H1 (cell line): ENCODE data around the gene ICA1. TPM values are rescaled to one million over a fixed set of nuclear protein-coding genes. Genes with fewer than 3 reads are reported as not detected.
A peak's percentile ranks its signal among the peaks of the same experiment; 100 is the strongest.

Experiments
- CTCF ChIA-PET: fragments of 300-600 bp; sonication (Branson Sonifier 250); formaldehyde crosslinking; loops from one replicate; lab custom pipeline; 2021; ENCODE audit not compliant: partially characterized antibody; lab: Charles Lee
- POLR2A ChIA-PET: fragments of 300-600 bp; sonication (Branson Sonifier 250); formaldehyde crosslinking; loops from one replicate; lab custom pipeline; 2021; ENCODE audit warnings: inconsistent platforms; ENCODE audit not compliant: partially characterized antibody; lab: Charles Lee
- DNase-seq, 2 experiments: peaks; one replicate each; pipeline versions ENCODE4 v3.0.0 to v3.0.0-alpha.2; 2010 to 2022; ENCODE audit warnings: low spot score in 2 of 2, low read depth in 1 of 2, mixed read lengths in 1 of 2
- FAIRE-seq: peaks from 2 replicates; lab custom pipeline; 2011; peaks lifted over from hg19 to GRCh38; lab: Jason Lieb, UNC
- H2AFZ ChIP-seq: 2 replicates; pipeline ENCODE4 v1.8.1; 2012; ENCODE audit warnings: low read length, inconsistent platforms
- H2AK5ac ChIP-seq: 2 replicates; pipeline ENCODE4 v1.6.1; 2013; ENCODE audit warnings: low read depth, low read length
- H2BK120ac ChIP-seq: replicated peaks from 2 replicates; pipeline ENCODE3; 2013; ENCODE audit warnings: low read depth, low read length, inconsistent platforms
- H2BK12ac ChIP-seq: 2 replicates; pipeline ENCODE4 v1.6.1; 2013; ENCODE audit warnings: low read depth, low read length
- H2BK15ac ChIP-seq: 2 replicates; pipeline ENCODE4 v1.6.1; 2013; ENCODE audit warnings: low read length
- H2BK20ac ChIP-seq: 2 replicates; pipeline ENCODE4 v1.6.1; 2013; ENCODE audit warnings: low read length
- H2BK5ac ChIP-seq: 2 replicates; pipeline ENCODE4 v1.6.1; 2013; ENCODE audit warnings: low read depth, low read length
- H3K14ac ChIP-seq: 2 replicates; pipeline ENCODE4 v1.6.1; 2013; ENCODE audit warnings: inconsistent platforms; ENCODE audit not compliant: insufficient read length
- H3K18ac ChIP-seq: 2 replicates; pipeline ENCODE4 v1.6.1; 2013; ENCODE audit warnings: low read length; ENCODE audit errors: extremely low read depth
- H3K23ac ChIP-seq: 2 replicates; pipeline ENCODE4 v1.6.1; 2013; ENCODE audit warnings: inconsistent platforms; ENCODE audit not compliant: insufficient read length
- H3K23me2 ChIP-seq: 2 replicates; pipeline ENCODE4 v1.6.1; 2013; ENCODE audit warnings: low read depth, low read length
- H3K27ac ChIP-seq: 2 replicates; pipeline ENCODE4 v1.6.1; 2011; ENCODE audit warnings: low read depth, low read length, inconsistent platforms
- H3K27me3 ChIP-seq, 4 experiments: replicated peaks in 1 of 4; 1 replicate in 1 of 4; 2 replicates in 3 of 4; pipeline versions ENCODE4 v1.6.1 to v1.8.1; 2011 to 2013; ENCODE audit warnings: low read length in 3 of 4, mild to moderate bottlenecking in 3 of 4, inconsistent platforms in 2 of 4, mixed read lengths in 2 of 4, moderate library complexity in 1 of 4; ENCODE audit not compliant: control insufficient read depth in 3 of 4, insufficient read depth in 3 of 4; ENCODE audit errors: extremely low read depth in 1 of 4
- H3K36me3 ChIP-seq, 4 experiments: 2 replicates each; pipeline versions ENCODE4 v1.6.1 to v1.8.1; 2011 to 2013; ENCODE audit warnings: mild to moderate bottlenecking in 4 of 4, low read length in 3 of 4, moderate library complexity in 2 of 4, control low read depth in 1 of 4, inconsistent platforms in 1 of 4; ENCODE audit not compliant: insufficient read depth in 4 of 4, control insufficient read depth in 2 of 4
- H3K4ac ChIP-seq: replicated peaks from 2 replicates; pipeline ENCODE3; 2013; ENCODE audit warnings: low read length, low read depth, mixed read lengths, inconsistent platforms; ENCODE audit not compliant: insufficient read length
- H3K4me1 ChIP-seq, 4 experiments: replicated peaks in 1 of 4; 1 replicate in 1 of 4; 2 replicates in 3 of 4; pipeline versions ENCODE4 v1.6.1 to v1.8.1; 2011 to 2013; ENCODE audit warnings: low read length in 3 of 4, inconsistent platforms in 2 of 4, mixed read lengths in 1 of 4; ENCODE audit not compliant: insufficient read depth in 4 of 4, control insufficient read depth in 3 of 4
- H3K4me2 ChIP-seq, 2 experiments: 2 replicates each; pipeline versions ENCODE4 v1.6.1 to v1.8.1; 2011 to 2013; ENCODE audit warnings: low read depth in 2 of 2, low read length in 2 of 2, control low read depth in 1 of 2, inconsistent platforms in 1 of 2, mild to moderate bottlenecking in 1 of 2; ENCODE audit not compliant: insufficient read depth in 1 of 2
- H3K4me3 ChIP-seq, 4 experiments: fragments of 200-600, 300-600 bp in 1 of 4; sonication (generic), shearing (Covaris generic), sonication (Bioruptor Twin) in 1 of 4; 2 replicates each; pipeline versions ENCODE4 v1.5.1 to v1.8.1; 2011 to 2016; ENCODE audit warnings: low read length in 4 of 4, low read depth in 3 of 4, control low read depth in 2 of 4, inconsistent platforms in 2 of 4, mild to moderate bottlenecking in 2 of 4, mixed read lengths in 1 of 4, moderate library complexity in 1 of 4; ENCODE audit not compliant: insufficient read depth in 2 of 4; ENCODE audit errors: extremely low read depth in 1 of 4
- H3K56ac ChIP-seq: replicated peaks from 2 replicates; pipeline ENCODE3; 2013; ENCODE audit warnings: low read depth, mild to moderate bottlenecking, mixed read lengths, low read length, inconsistent platforms; ENCODE audit not compliant: insufficient read length
- H3K79me1 ChIP-seq: 2 replicates; pipeline ENCODE4 v1.6.1; 2013; ENCODE audit warnings: low read depth, low read length, control low read depth
- H3K79me2 ChIP-seq, 2 experiments: 2 replicates each; pipeline versions ENCODE4 v1.6.1 to v1.8.1; 2012 to 2013; ENCODE audit warnings: low read length in 2 of 2, mild to moderate bottlenecking in 2 of 2, inconsistent platforms in 1 of 2; ENCODE audit not compliant: insufficient read depth in 2 of 2, control insufficient read depth in 1 of 2
- H3K9ac ChIP-seq, 4 experiments: replicated peaks in 1 of 4; 1 replicate in 1 of 4; 2 replicates in 3 of 4; pipeline versions ENCODE4 v1.6.1 to v1.8.1; 2011 to 2013; ENCODE audit warnings: low read depth in 3 of 4, low read length in 3 of 4, control low read depth in 2 of 4, mild to moderate bottlenecking in 2 of 4, moderate library complexity in 2 of 4, inconsistent platforms in 1 of 4; ENCODE audit errors: extremely low read depth in 1 of 4
- H3K9me3 ChIP-seq, 2 experiments: 2 replicates each; pipeline versions ENCODE4 v1.6.1 to v1.8.1; 2012 to 2013; ENCODE audit warnings: mild to moderate bottlenecking in 2 of 2, moderate library complexity in 2 of 2, control low read depth in 1 of 2, inconsistent platforms in 1 of 2, low read depth in 1 of 2, low read length in 1 of 2, mixed read lengths in 1 of 2; ENCODE audit not compliant: insufficient read depth in 2 of 2
- H4K20me1 ChIP-seq, 2 experiments: replicated peaks in 1 of 2; 2 replicates each; pipeline versions ENCODE3 to v1.8.1; 2011 to 2013; ENCODE audit warnings: inconsistent platforms in 2 of 2, low read length in 2 of 2, mild to moderate bottlenecking in 1 of 2; ENCODE audit not compliant: insufficient read depth in 2 of 2, control insufficient read depth in 1 of 2
- H4K5ac ChIP-seq: 2 replicates; pipeline ENCODE4 v1.6.1; 2013; ENCODE audit warnings: low read length, low read depth, mixed read lengths, inconsistent platforms; ENCODE audit not compliant: insufficient read length
- H4K8ac ChIP-seq: 2 replicates; pipeline ENCODE4 v1.8.0; 2013; ENCODE audit warnings: mild to moderate bottlenecking, moderate library complexity, low read length, inconsistent platforms; ENCODE audit not compliant: insufficient read depth; ENCODE audit errors: extremely low read depth
- H4K91ac ChIP-seq: replicated peaks from 2 replicates; pipeline ENCODE3; 2013; ENCODE audit warnings: low read length, mixed read lengths, inconsistent platforms; ENCODE audit not compliant: insufficient read length
- BRCA1 ChIP-seq: IDR thresholded peaks from 2 replicates; pipeline ENCODE4 v1.6.1; 2012; ENCODE audit warnings: low read depth, low read length, improper control_type of control experiment
- CBX5 ChIP-seq: fragments of 300-800, 300-1000 bp; sonication (generic); IDR thresholded peaks from 2 replicates; pipeline ENCODE4 v1.7.1; 2016; ENCODE audit warnings: antibody characterized with exemption, low read length, low read depth
- EZH2 ChIP-seq: fragments of 200-600 bp; sonication (generic); IDR thresholded peaks from 2 replicates; pipeline ENCODE4 v1.7.1; 2012; ENCODE audit warnings: low read depth, mild to moderate bottlenecking, moderate library complexity, low read length, inconsistent platforms; ENCODE audit not compliant: severe bottlenecking
- GABPA ChIP-seq: IDR thresholded peaks from 2 replicates; pipeline ENCODE4 v1.6.1; 2011; ENCODE audit warnings: mild to moderate bottlenecking, low read length, moderate library complexity, borderline replicate concordance; ENCODE audit not compliant: insufficient read depth
- JUND ChIP-seq: IDR thresholded peaks from 2 replicates; pipeline ENCODE4 v1.6.1; 2011; ENCODE audit warnings: mild to moderate bottlenecking, improper control_type of control experiment, low read length
- KDM4A ChIP-seq: IDR thresholded peaks from one replicate; pipeline ENCODE4 v1.7.1; 2012; ENCODE audit warnings: low read depth, mild to moderate bottlenecking, moderate library complexity, low read length, inconsistent platforms; ENCODE audit not compliant: severe bottlenecking
- NANOG ChIP-seq: IDR thresholded peaks from 2 replicates; pipeline ENCODE4 v1.6.1; 2011; ENCODE audit warnings: low read length, low read depth, mild to moderate bottlenecking, inconsistent platforms; ENCODE audit not compliant: insufficient read depth, poor library complexity, severe bottlenecking
- SIRT6 ChIP-seq: IDR thresholded peaks from one replicate; pipeline ENCODE4 v1.7.1; 2012; ENCODE audit warnings: low read length, inconsistent platforms
- SP2 ChIP-seq: IDR thresholded peaks from 2 replicates; pipeline ENCODE4 v1.6.1; 2012; ENCODE audit warnings: mild to moderate bottlenecking, low read length, inconsistent platforms
- TBP ChIP-seq: IDR thresholded peaks from 2 replicates; pipeline ENCODE4 v1.6.1; 2011; ENCODE audit warnings: low read depth, low read length, improper control_type of control experiment
- TEAD4 ChIP-seq: IDR thresholded peaks from 2 replicates; pipeline ENCODE4 v1.6.1; 2012; ENCODE audit warnings: low read depth, low read length, inconsistent platforms, mixed read lengths
- USF2 ChIP-seq: IDR thresholded peaks from 2 replicates; pipeline ENCODE4 v1.6.1; 2011; ENCODE audit warnings: low read length, improper control_type of control experiment
- YY1 ChIP-seq: IDR thresholded peaks from 2 replicates; pipeline ENCODE4 v1.6.1; 2011; ENCODE audit warnings: low read depth, mild to moderate bottlenecking, low read length
- WGBS, 2 experiments: shearing (Covaris generic) in 1 of 2; methylation state at CpG; one replicate each; pipeline versions ENCODE4 v1.1.6 to v1.1.7; 2013 to 2015; ENCODE audit warnings: low lambda C conversion rate in 2 of 2, mixed read lengths in 2 of 2, inconsistent platforms in 1 of 2, low coverage in 1 of 2, missing lambda C conversion rate in 1 of 2; ENCODE audit not compliant: insufficient replicate concordance in 2 of 2, insufficient coverage in 1 of 2, insufficient read length in 1 of 2; ENCODE audit errors: extremely low coverage in 1 of 2, missing lambda C conversion rate in 1 of 2; 5-methylcytosine and 5-hydroxymethylcytosine counted together
- polyA plus RNA-seq, 7 experiments: library from polyadenylated mRNA; depleted of rRNA in 3 of 7; stranded (reverse) in 5 of 7; unstranded in 2 of 7; fragments of >200 nt in 5 of 7; fragments of 200-250 nt in 2 of 7; gene quantifications; 1 replicate in 5 of 7; 2 replicates in 1 of 7; 4 replicates in 1 of 7; pipeline versions ENCODE4 v1.2.1 to v1.2.3, GENCODE V29; 2011 to 2013; ENCODE audit warnings: missing spikeins in 2 of 7, mixed read lengths in 2 of 7
- total RNA-seq: library from RNA; stranded (reverse); fragmentation: NEBNext Ultra II Directional; extraction: Animal tissue kit (Norgen Biotek cat#: 25700); gene quantifications from 2 replicates; pipeline ENCODE4 v1.2.1, GENCODE V29; 2021
- TF ChIP-seq, protein P1 (sequence below): IDR thresholded peaks from 2 replicates; pipeline ENCODE4 v1.6.1; 2012; ENCODE audit warnings: inconsistent platforms

ICA1 gene
- total and polyA plus RNA-seq, 2 of the 8 experiments (the other 6 are each of a cell fraction or from before 2014, with no cell fraction given), result 14.9 to 37.1 TPM

GRCh38 chr7:8205537-8205936 lies 56.4 kb downstream of the ICA1 start:
- H3K4me2 ChIP-seq, result no peak overlapping the region
- no peak overlapping the region for H2AFZ ChIP-seq
- H2BK12ac ChIP-seq, result no peak overlapping the region
- H3K27ac ChIP-seq, result no peak overlapping the region
- H4K20me1 ChIP-seq, result no peaks in the 10 kb centered on the region
- no peak for FAIRE-seq
- H3K79me2 ChIP-seq, result no peaks in the 10 kb centered on the region
- peaks cover 2 to 16% (median 8%) of the 10 kb centered on the region in 4 experiments; a peak in 5 of 7 replicates for H3K4me1 ChIP-seq
- no peak overlapping the region for H2BK120ac ChIP-seq
- no peak overlapping the region for H3K23ac ChIP-seq
- no peak overlapping the region for H3K4ac ChIP-seq
- no peak overlapping the region for H4K8ac ChIP-seq
- no peak overlapping the region for H3K9ac ChIP-seq
- H3K4me3 ChIP-seq, result no peak overlapping the region
- H3K56ac ChIP-seq, result no peak overlapping the region
- no peak overlapping the region for H3K14ac ChIP-seq
- no peaks in the 10 kb centered on the region for H3K36me3 ChIP-seq
- ChIA-PET CTCF (interaction anchor here (0.5 to 1.5 kb wide), 2 partner anchors 59 to 1196 kb away, joined by 3 read pairs; no protein-coding TSS in a partner anchor), POLR2A (no interaction called here)
- H4K5ac ChIP-seq, result no peak overlapping the region
- no peaks in the 10 kb centered on the region for H3K9me3 ChIP-seq
- no peaks in the 10 kb centered on the region for H3K79me1 ChIP-seq
- WGBS, 2 experiments, result 88% methylated on average over 5 of the region's 5 CpGs; no CpG with 5 or more reads in 1 of the 2 experiments
- DNase-seq, result no peak
- no peak overlapping the region for H4K91ac ChIP-seq
- no peak overlapping the region for H2AK5ac ChIP-seq
- 0 out of 2 replicates have a peak overlapping the region, but pooled peaks have one; percentile 3 for H2BK20ac ChIP-seq
- H3K18ac ChIP-seq, result no peak overlapping the region
- no peak overlapping the region for H2BK5ac ChIP-seq
- no peaks in the 10 kb centered on the region for H3K23me2 ChIP-seq
- no peaks in the 10 kb centered on the region for H3K27me3 ChIP-seq
- H2BK15ac ChIP-seq, result no peak overlapping the region
- TF ChIP-seq GABPA (no peak), SIRT6 (no peak), KDM4A (no peak), TBP (no peak), CBX5 (no peak), JUND (no peak), SP2 (no peak), USF2 (no peak), EZH2 (no peak), BRCA1 (no peak), NANOG (no peak), YY1 (no peak), TEAD4 (no peak)
- TF ChIP-seq, protein P1, sequence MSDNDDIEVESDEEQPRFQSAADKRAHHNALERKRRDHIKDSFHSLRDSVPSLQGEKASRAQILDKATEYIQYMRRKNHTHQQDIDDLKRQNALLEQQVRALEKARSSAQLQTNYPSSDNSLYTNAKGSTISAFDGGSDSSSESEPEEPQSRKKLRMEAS, result no peak
